ENCODE measurements around the gene LRRC58.

- no peak for TF ChIP-seq CTCF (IDR thresholded peaks at IDR 0.05)
- no peak for TF ChIP-seq POLR2A (IDR thresholded peaks at IDR 0.05)
Observed at GRCh38 chr3:120338517-120338916, 10.6 kb downstream of the LRRC58 start.

Measured in adrenal gland (tissue), 5 donors.